AML-193 (cell line): ENCODE data around the gene RAP1GAP2.
"Not testable (repeated sequence)": the region's sequence is repeated elsewhere in the genome, so short reads cannot be mapped to it uniquely, and the experiment has no call there.

Experiments used
- DNase-seq, 2 experiments: peaks; one replicate each; lab custom pipeline; 2025; lab: John Stamatoyannopoulos, UW

The RAP1GAP2 gene

GRCh38 chr17:2971851-2972250 is 175.6 kb downstream of the RAP1GAP2 start:
- no peak for DNase-seq

DNA sequence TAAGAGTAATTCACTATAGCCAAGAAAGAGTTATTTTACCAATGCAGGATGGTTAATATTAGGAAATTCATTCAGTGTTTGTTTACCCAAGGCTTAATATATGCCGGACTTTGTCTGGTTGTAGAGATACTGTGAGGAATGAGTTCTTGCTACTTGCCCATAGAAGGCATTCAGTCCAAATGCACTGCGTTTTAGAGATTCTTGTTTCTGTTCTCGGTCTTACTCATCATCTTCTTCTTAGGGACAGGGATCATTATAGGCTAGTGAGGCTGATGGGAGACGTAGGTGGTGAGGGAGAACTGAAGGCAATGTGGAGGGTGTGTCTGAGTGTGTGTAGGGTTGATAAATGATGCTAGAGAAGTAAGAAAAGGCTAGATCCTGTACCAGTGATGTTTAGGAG is 176.5 kb downstream of the RAP1GAP2 start:
- DNase-seq, result no peak

GRCh38 chr17:2974347-2974746 is 178.1 kb downstream of the RAP1GAP2 start:
- no peak for DNase-seq

- no peak for DNase-seq
Observed at GRCh38 chr17:2975469-2975958, 179.3 kb downstream of the RAP1GAP2 start.

GRCh38 chr17:2977157-2977556 is 180.9 kb downstream of the RAP1GAP2 start:
- DNase-seq, result no peak

- DNase-seq, result no peak
Observed at GRCh38 chr17:2978116-2978515, 181.9 kb downstream of the RAP1GAP2 start.

GRCh38 chr17:2978991-2979390 is 182.8 kb downstream of the RAP1GAP2 start:
- no peak for DNase-seq

GRCh38 chr17:2980211-2980903 is 184.1 kb downstream of the RAP1GAP2 start:
- no peak for DNase-seq

GRCh38 chr17:2980904-2981246 is 184.6 kb downstream of the RAP1GAP2 start:
- no peak for DNase-seq

- no peak for DNase-seq
Observed at GRCh38 chr17:2981325-2981724, 185.1 kb downstream of the RAP1GAP2 start.

GRCh38 chr17:2982854-2983253 is 186.6 kb downstream of the RAP1GAP2 start:
- no peak for DNase-seq

- DNase-seq, result no peak
Observed at GRCh38 chr17:2983255-2983654, 187.0 kb downstream of the RAP1GAP2 start.

DNA sequence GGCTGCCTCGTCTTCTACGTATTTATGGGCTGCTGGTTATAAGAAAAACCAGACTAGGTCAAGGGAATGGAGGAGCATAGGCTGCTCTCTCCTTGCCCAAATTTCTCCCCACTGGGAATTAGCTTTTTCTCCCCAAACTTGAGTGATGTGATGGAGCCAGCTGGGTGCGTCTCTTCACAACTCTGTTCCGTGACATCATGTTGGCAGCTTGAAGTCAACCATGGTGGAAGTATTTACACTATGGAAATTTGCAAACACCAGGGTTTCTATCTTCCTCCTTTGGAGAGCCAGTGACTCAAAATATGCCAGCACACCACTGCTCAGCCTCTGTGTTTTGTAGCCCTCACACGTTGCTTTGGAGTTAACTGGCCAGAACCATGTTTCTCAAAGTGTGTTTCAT is 189.1 kb downstream of the RAP1GAP2 start:
- no peak for DNase-seq

DNA sequence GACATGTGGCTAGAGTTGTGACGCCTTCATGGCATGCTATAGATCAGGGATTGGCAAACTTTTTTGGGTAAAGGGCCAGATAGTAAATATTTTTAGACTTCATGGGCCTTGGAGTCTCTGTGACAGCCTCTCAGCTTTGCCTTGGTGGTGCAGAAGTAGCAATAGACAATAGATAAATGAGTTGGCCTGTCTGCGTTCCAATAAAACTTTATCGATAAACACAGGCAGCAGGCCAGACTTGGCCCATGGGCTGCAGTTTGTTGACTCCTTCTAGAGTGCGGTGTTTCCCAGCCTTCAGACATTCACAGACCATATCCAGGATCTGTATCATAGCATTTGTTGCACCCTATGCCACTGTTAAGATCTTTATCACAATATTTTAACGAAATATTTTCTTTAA is 190.7 kb downstream of the RAP1GAP2 start:
- DNase-seq, result no peak

- DNase-seq, result not testable (repeated sequence)
Observed at GRCh38 chr17:2989396-2989795, 193.2 kb downstream of the RAP1GAP2 start.

DNA sequence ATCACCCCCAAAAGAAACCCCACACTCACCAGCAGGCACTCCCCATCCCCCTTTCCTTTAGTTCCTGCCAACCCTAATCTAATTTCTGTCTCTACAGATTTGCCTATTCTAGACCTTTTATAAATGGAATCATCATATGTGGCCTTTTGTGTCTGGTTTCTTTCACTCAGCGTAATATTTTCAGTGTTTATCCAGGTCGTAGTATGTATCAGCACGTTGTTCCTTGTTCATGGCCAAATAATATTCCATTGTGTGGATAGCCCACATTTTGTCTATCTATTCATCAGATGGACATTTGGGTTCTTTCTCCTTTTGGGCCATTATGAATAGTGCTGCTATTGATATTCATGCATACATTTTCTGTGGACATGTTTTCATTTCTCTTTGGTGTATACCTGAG is 193.6 kb downstream of the RAP1GAP2 start:
- no peak for DNase-seq

- no peak for DNase-seq
Observed at GRCh38 chr17:2990396-2990795, 194.2 kb downstream of the RAP1GAP2 start.

DNA sequence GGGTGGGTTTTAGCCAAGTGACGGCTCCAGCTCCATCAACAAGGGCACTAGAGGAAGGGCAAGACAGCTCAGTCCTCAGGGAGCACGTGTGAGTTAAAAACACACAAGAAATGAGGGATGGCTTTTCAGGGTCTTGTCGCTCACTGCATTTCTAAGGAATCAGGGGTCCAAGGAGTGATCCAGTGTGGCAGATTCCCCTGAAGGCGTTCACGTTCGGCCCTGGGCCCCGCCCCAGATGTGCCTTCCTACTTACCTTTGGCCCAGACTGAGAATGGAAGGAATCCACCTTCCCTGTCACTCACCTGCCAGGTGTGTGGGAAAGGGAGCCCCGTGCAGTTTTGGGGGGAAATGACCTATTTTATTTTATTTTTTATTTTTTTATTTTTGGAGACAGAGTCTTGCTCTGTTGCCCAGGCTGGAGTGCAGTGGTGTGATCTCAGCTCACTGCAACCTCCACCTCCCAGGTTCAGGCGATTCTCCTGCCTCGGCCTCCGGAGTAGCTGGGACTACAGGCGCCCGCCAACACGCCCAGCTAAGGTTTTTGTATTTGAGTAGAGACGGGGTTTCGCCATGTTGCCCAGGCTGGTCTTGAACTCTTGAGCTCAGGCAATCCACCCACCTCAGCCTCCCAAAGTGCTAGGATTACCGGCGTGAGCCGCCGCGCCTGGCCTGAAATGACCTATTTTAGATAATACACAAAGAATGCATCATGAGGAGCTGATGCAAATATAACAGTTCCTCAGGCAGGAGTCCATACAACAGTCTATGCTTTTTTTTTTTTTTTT is 195.3 kb downstream of the RAP1GAP2 start:
- not testable (repeated sequence) for DNase-seq

GRCh38 chr17:2994441-2994840 is 198.2 kb downstream of the RAP1GAP2 start:
- DNase-seq, result no peak

- no peak for DNase-seq
Observed at GRCh38 chr17:2995377-2995776, 199.1 kb downstream of the RAP1GAP2 start.

DNA sequence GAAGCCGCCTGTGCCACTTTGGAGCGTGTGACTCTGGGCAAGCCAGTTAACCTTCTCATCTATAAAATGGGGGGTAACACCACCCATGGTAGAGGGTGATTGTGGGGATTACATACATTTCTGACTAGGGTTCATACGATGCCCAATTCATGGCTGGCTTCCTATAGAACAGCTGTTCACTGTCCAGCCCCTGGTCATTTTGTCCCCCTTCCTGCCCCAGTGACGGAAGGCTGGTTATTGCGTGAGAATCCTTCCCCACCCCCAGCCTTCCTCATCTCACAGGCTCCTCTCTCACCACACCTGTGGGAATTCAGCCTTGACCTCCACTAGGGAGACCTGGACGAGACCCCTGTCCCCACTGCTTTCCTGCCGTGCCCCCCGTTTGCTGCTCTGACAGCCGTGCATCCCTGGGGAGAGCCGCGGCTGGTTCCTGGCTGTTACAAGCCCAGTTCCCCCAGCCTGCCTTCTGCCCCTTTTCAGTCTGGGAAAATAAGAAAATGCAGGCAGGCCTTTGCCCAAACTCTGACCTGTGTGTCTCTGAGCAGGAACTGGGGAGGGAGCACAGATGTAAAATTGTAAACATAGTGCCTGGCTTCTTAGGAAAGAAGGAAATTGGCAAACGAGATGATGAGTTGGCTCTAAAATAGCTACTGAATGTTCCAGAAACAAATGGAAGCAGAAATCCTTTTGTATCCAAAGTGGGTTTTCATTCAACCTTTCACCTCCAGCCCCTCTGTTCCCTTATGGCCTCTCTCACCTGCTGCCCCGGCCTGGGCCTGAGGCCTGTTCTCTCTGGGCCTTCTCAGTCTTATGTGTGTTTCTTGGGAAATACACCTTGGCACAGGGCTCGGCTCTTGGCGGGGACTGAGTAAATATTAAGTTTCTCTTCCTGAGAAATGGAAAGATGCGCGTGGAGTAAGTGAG is 199.9 kb downstream of the RAP1GAP2 start:
- no peak for DNase-seq
